IgD-negative memory B cell (primary cell): ENCODE measurements around the gene PITPNB. TPM values are rescaled to one million over a fixed set of nuclear protein-coding genes. Genes with fewer than 3 reads are reported as not detected.
A peak's percentile ranks its signal among the peaks of the same experiment; 100 is the strongest.

Experiments
- H3K27ac Mint-ChIP-seq, 3 donors: one replicate each; pipeline ENCODE4 v1.8.0; 2020 to 2022; ENCODE audit warnings: mild to moderate bottlenecking in 3 of 3, mixed read lengths in 3 of 3, moderate library complexity in 1 of 3
- H3K27me3 Mint-ChIP-seq: one replicate; pipeline ENCODE4 v1.8.0; 2021; ENCODE audit warnings: mixed read lengths
- H3K36me3 Mint-ChIP-seq: one replicate; pipeline ENCODE4 v1.8.0; 2020; ENCODE audit warnings: mild to moderate bottlenecking, mixed read lengths
- H3K4me1 Mint-ChIP-seq, 3 donors: one replicate each; pipeline ENCODE4 v1.8.0; 2020 to 2022; ENCODE audit warnings: mixed read lengths in 3 of 3, mild to moderate bottlenecking in 1 of 3
- H3K4me3 Mint-ChIP-seq, 4 donors: one replicate each; pipeline ENCODE4 v1.8.0; 2020 to 2022; ENCODE audit warnings: mild to moderate bottlenecking in 4 of 4, mixed read lengths in 4 of 4, moderate library complexity in 3 of 4
- H3K9me3 Mint-ChIP-seq, 3 donors: one replicate each; pipeline ENCODE4 v1.8.0; 2020 to 2021; ENCODE audit warnings: mixed read lengths in 3 of 3, mild to moderate bottlenecking in 1 of 3
- polyA plus RNA-seq: library from polyadenylated mRNA; unstranded; fragments of 300-500 nt; fragmentation: Illumina TruSeq; gene quantifications from one replicate; pipeline ENCODE4 v1.2.3, GENCODE V29; 2021

Gene PITPNB
- polyA plus RNA-seq, 1 donor from 2014 or later, result 55.9 TPM

- Mint-ChIP-seq H3K4me3 (no peak overlapping the region), H3K36me3 (no peaks in the 10 kb centered on the region), H3K4me1 (peaks cover 14 to 25% (median 20%) of the 10 kb centered on the region in 3 donors), H3K9me3 (no peaks in the 10 kb centered on the region), H3K27ac (no peak overlapping the region), H3K27me3 (no peaks in the 10 kb centered on the region)
Measured at GRCh38 chr22:27878541-27878940, 40.5 kb downstream of the PITPNB start.

- Mint-ChIP-seq H3K36me3 (no peaks in the 10 kb centered on the region), H3K4me1 (peaks cover 14 to 25% (median 20%) of the 10 kb centered on the region in 3 donors), H3K4me3 (no peak overlapping the region), H3K27ac (peak overlapping the region in 1 of 3 donors; percentile 74), H3K27me3 (no peaks in the 10 kb centered on the region), H3K9me3 (no peaks in the 10 kb centered on the region)
Measured at GRCh38 chr22:27877501-27877900, 41.6 kb downstream of the PITPNB start.

- Mint-ChIP-seq H3K27ac (no peak overlapping the region), H3K4me3 (peak overlapping the region in 1 of 4 donors; percentile 17), H3K36me3 (peaks cover 1% of the 10 kb centered on the region), H3K27me3 (no peaks in the 10 kb centered on the region), H3K9me3 (no peaks in the 10 kb centered on the region), H3K4me1 (peaks cover 14 to 25% (median 20%) of the 10 kb centered on the region in 3 donors)
Measured at GRCh38 chr22:27876684-27877083, 42.4 kb downstream of the PITPNB start.

DNA sequence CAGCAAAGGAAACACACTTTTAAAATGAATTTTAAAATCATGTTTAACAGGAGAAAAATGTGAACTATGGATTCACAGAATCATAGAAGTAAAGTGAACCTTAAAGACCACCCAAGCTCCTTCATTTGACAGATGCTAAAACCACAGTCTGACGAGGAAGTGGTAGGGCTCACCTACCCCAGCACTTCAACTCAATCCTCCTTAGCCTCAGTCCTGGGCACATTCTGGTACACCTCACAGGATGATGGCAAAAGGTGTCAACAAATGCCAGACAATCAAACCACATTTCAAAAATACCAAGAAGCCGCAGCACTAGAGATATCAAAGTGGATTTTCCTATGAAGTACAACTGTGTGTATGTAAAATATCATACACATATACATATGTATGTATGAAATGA lies 43.1 kb downstream of the PITPNB start:
- no peak overlapping the region for H3K4me3 Mint-ChIP-seq
- H3K27me3 Mint-ChIP-seq, result no peaks in the 10 kb centered on the region
- H3K9me3 Mint-ChIP-seq, result no peaks in the 10 kb centered on the region
- H3K27ac Mint-ChIP-seq, result no peak overlapping the region
- H3K4me1 Mint-ChIP-seq, result peaks cover 14 to 24% (median 20%) of the 10 kb centered on the region in 3 donors
- H3K36me3 Mint-ChIP-seq, result peaks cover 2% of the 10 kb centered on the region

DNA sequence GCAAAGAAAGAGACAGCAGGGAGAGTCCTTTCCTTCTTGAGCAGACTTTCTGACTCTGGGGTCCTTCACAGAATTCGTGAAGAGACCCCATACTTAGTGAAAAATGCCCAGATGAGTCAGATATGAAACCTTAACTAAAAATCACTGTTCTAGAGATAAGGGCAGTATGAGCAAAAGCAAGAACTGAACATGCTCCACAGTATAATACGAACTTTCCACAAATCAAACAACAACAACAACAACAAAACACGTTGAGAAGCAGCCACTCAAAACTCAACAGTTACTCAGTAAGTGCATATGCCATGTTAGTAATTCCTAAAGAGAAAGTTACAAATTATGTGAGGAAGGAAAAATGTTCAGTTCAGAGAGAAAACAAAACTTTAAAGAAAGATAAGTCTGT lies 44.3 kb downstream of the PITPNB start:
- Mint-ChIP-seq H3K27ac (no peak overlapping the region), H3K27me3 (no peaks in the 10 kb centered on the region), H3K4me3 (no peak overlapping the region), H3K36me3 (peaks cover 2% of the 10 kb centered on the region), H3K4me1 (peaks cover 14 to 23% (median 15%) of the 10 kb centered on the region in 3 donors), H3K9me3 (no peaks in the 10 kb centered on the region)

DNA sequence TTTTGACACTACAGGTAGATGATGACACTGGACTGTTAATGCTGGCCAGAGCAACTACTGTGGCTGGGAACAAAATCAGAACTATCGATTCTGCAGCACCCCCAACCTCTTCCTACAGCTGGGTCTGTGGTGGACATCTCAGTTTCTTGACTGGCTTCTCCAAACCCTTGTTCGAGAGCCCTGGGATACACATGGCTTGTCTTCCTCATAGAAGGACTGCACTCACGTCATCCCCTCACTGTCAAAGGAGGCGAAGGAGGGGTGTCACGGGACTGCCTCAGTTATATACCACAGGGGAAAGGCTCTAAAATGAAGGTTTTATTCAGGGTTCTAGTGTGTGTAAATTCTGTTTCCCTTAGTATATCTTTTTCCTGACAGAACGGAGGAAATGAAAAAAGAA lies 44.9 kb downstream of the PITPNB start:
- peaks cover 2% of the 10 kb centered on the region for H3K36me3 Mint-ChIP-seq
- no peak overlapping the region for H3K4me3 Mint-ChIP-seq
- peaks cover 17 to 29% (median 18%) of the 10 kb centered on the region in 3 donors for H3K4me1 Mint-ChIP-seq
- no peaks in the 10 kb centered on the region for H3K9me3 Mint-ChIP-seq
- H3K27ac Mint-ChIP-seq, result no peak overlapping the region
- H3K27me3 Mint-ChIP-seq, result no peaks in the 10 kb centered on the region

DNA sequence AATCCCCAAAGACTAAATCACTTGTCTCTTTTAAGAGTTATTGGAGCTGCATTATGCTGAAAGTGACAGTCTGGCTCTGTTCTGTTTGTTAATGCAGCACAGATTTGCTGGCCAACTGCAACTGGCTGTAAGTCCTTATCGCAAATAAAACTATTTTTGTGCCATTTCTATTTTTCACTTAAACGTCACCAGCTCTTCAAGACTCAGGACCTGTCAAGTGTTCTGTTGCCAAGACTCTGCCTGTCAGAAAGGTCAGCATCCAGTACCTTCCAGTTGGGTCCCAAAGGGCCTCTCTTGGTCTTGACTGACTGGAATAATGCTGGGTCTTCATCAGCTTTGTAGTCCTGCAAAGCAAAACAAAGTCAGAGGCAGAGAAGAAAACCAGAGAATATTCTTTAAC lies 45.6 kb downstream of the PITPNB start:
- no peaks in the 10 kb centered on the region for H3K27me3 Mint-ChIP-seq
- H3K4me3 Mint-ChIP-seq, result no peak overlapping the region
- no peak overlapping the region for H3K27ac Mint-ChIP-seq
- no peaks in the 10 kb centered on the region for H3K9me3 Mint-ChIP-seq
- peaks cover 2% of the 10 kb centered on the region for H3K36me3 Mint-ChIP-seq
- peaks cover 21 to 36% (median 21%) of the 10 kb centered on the region in 3 donors for H3K4me1 Mint-ChIP-seq

- Mint-ChIP-seq H3K4me1 (peaks cover 19 to 37% (median 24%) of the 10 kb centered on the region in 3 donors), H3K9me3 (no peaks in the 10 kb centered on the region), H3K27ac (no peak overlapping the region), H3K36me3 (peaks cover 2% of the 10 kb centered on the region), H3K27me3 (no peaks in the 10 kb centered on the region), H3K4me3 (no peak overlapping the region)
Measured at GRCh38 chr22:27872488-27872887, 46.6 kb downstream of the PITPNB start.

DNA sequence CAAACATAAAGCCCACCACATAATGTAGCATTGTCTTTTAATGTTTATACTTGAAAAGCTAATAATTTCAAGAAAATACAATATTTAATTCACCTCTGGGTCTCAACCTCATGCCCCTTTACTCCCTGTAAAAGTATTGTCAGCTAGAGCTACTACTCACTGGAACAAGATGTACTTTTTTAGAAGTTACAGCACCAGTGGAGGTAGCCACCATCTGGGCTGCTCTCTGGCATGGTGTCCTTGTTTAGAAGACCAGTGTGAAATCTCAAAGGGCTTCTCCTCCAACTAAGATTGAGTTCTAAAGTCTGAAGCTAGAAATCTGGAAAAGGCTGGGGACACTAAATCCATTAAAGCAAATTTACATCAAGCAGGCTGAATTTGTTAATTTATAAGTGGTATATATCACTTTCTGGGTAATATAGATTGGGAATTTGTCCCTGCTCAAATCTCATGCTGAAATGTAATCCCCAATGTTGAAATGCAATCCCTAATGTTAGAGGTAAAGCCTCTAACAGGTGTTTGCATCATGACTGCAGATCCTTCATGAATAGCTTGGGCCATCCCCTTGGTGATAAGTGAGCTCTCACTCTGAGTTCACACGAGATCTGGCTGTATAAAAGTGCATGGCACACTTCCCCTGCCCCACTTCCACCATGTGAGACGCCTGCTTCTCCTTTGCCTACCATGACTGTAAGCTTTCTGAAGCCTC lies 47.6 kb downstream of the PITPNB start:
- Mint-ChIP-seq H3K27ac (no peak overlapping the region), H3K4me3 (no peak overlapping the region), H3K36me3 (peaks cover 2% of the 10 kb centered on the region), H3K27me3 (no peaks in the 10 kb centered on the region), H3K9me3 (no peaks in the 10 kb centered on the region), H3K4me1 (peaks cover 18 to 41% (median 25%) of the 10 kb centered on the region in 3 donors)

DNA sequence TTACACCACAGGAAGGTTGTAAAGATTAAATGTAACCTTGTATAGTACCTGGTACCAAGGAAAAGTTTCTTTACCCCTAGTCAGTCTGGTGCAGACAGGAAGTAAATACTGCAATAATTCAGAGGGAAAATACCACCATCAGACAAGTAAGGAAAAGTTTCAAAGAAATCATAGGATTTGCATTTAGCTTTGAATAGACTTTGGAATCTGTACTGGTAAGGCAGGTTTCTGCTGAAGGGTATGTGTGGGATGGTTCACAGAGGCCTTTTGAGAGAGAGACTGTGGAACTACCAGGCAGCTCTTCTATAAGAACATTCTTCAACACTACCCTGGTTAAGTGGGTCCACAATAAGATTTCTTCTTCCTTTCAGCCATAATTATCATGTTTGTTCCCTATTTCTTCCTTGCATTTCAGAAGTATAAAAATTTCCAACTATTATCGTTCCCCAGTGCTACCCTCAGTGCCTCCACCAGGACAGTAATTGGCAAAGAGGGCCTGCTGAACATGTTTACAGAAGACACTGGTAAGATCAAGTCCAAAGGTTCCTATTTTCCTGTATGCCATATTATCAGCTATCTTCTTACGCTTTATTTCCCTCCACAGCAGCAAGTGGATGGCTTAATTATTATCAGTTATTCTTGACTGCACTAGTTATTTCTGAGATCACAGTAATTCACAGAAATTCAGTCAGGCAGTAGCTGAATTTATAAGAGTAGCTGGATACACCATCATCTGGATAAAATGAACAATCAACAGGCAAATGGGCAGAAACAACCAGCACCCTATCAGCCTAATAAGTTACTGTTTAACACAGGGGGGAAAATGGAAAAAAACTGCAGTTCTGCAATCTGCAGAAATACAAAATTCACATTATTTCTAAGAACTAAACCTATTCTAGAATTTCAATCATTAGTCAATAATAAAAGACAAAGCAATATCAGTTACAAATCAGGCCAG lies 48.5 kb downstream of the PITPNB start:
- H3K4me3 Mint-ChIP-seq, result no peak overlapping the region
- no peaks in the 10 kb centered on the region for H3K9me3 Mint-ChIP-seq
- no peaks in the 10 kb centered on the region for H3K27me3 Mint-ChIP-seq
- H3K4me1 Mint-ChIP-seq, result peaks cover 12 to 33% (median 24%) of the 10 kb centered on the region in 3 donors
- peaks cover 2% of the 10 kb centered on the region for H3K36me3 Mint-ChIP-seq
- no peak overlapping the region for H3K27ac Mint-ChIP-seq

- no peak overlapping the region for H3K4me3 Mint-ChIP-seq
- H3K9me3 Mint-ChIP-seq, result no peaks in the 10 kb centered on the region
- no peaks in the 10 kb centered on the region for H3K27me3 Mint-ChIP-seq
- peaks cover 8 to 27% (median 20%) of the 10 kb centered on the region in 3 donors for H3K4me1 Mint-ChIP-seq
- peak overlapping the region in 2 of 3 donors; percentile 54 to 59 for H3K27ac Mint-ChIP-seq
- peaks cover 2% of the 10 kb centered on the region for H3K36me3 Mint-ChIP-seq
Measured at GRCh38 chr22:27868732-27869282, 50.2 kb downstream of the PITPNB start.

- Mint-ChIP-seq H3K27ac (peak overlapping the region in 1 of 3 donors; percentile 59), H3K4me3 (no peak overlapping the region), H3K4me1 (peaks cover 8 to 27% (median 20%) of the 10 kb centered on the region in 3 donors), H3K27me3 (no peaks in the 10 kb centered on the region), H3K9me3 (no peaks in the 10 kb centered on the region), H3K36me3 (peaks cover 2% of the 10 kb centered on the region)
Measured at GRCh38 chr22:27867953-27868731, 50.9 kb downstream of the PITPNB start.

GRCh38 chr22:27867085-27867952 lies 51.7 kb downstream of the PITPNB start:
- Mint-ChIP-seq H3K27ac (no peak overlapping the region), H3K9me3 (no peaks in the 10 kb centered on the region), H3K4me1 (peaks cover 8 to 27% (median 20%) of the 10 kb centered on the region in 3 donors), H3K4me3 (no peak overlapping the region), H3K27me3 (no peaks in the 10 kb centered on the region), H3K36me3 (peaks cover 2% of the 10 kb centered on the region)
